OCI-LY3 (cell line): ENCODE data around the gene LAMA4.

Experiments used
- H2AFZ ChIP-seq: fragments of 200-600, 300-600 bp; shearing (Covaris generic); 2 replicates; pipeline ENCODE4 v1.6.0; 2014; ENCODE audit warnings: antibody characterized with exemption, low read depth, low read length
- H3K27ac ChIP-seq: fragments of 200-600, 300-600 bp; sonication (generic); 2 replicates; pipeline ENCODE4 v1.5.1; 2014; ENCODE audit warnings: mild to moderate bottlenecking, low read length, moderate library complexity, mixed read lengths
- H3K27me3 ChIP-seq: fragments of 200-600, 300-600 bp; sonication (generic); 2 replicates; pipeline ENCODE4 v1.6.1; 2014; ENCODE audit warnings: low read depth, low read length, mixed read lengths
- H3K36me3 ChIP-seq: fragments of 200-600, 300-600 bp; sonication (generic); replicated peaks from 2 replicates; pipeline ENCODE3; 2014; ENCODE audit warnings: low read depth, low read length, mixed read lengths
- H3K4me1 ChIP-seq: fragments of 300-600, 200-600 bp; sonication (generic); 2 replicates; pipeline ENCODE4 v1.6.1; 2014; ENCODE audit warnings: low read length, mixed read lengths
- H3K4me2 ChIP-seq: fragments of 200-600, 300-600 bp; sonication (generic); 2 replicates; pipeline ENCODE4 v1.6.1; 2014; ENCODE audit warnings: low read length, mixed read lengths
- H3K4me3 ChIP-seq: fragments of 300-600, 200-600 bp; sonication (generic); 2 replicates; pipeline ENCODE4 v1.5.1; 2014; ENCODE audit warnings: antibody characterized with exemption, mild to moderate bottlenecking, low read length, moderate library complexity
- H3K79me2 ChIP-seq: fragments of 300-600, 200-600 bp; shearing (Covaris generic); 2 replicates; pipeline ENCODE4 v1.6.1; 2014; ENCODE audit warnings: mild to moderate bottlenecking, low read length, mixed read lengths
- H3K9ac ChIP-seq: fragments of 300-600, 200-600 bp; shearing (Covaris generic); 2 replicates; pipeline ENCODE4 v1.6.0; 2014; ENCODE audit warnings: mild to moderate bottlenecking, low read length, moderate library complexity
- H3K9me3 ChIP-seq: fragments of 200-600, 300-600 bp; shearing (Covaris generic); 2 replicates; pipeline ENCODE4 v1.6.1; 2014; ENCODE audit warnings: low read length, mixed read lengths; ENCODE audit not compliant: insufficient read depth
- H4K20me1 ChIP-seq: fragments of 200-600, 300-600 bp; sonication (generic); 2 replicates; pipeline ENCODE4 v1.6.1; 2016; ENCODE audit warnings: low read length, mixed read lengths; ENCODE audit not compliant: insufficient read depth
- EZH2phosphoT487 ChIP-seq: fragments of 200-600 bp; shearing (Covaris generic); IDR thresholded peaks from 2 replicates; pipeline ENCODE4 v1.6.1; 2018; ENCODE audit warnings: antibody characterized with exemption, mixed run types, low read depth
- TF ChIP-seq, protein P1 (sequence below): fragments of 200-600, 300-600 bp; sonication (generic); IDR thresholded peaks from 2 replicates; pipeline ENCODE4 v1.5.1; 2014; ENCODE audit warnings: antibody characterized with exemption, low read length, low read depth

Gene LAMA4

DNA sequence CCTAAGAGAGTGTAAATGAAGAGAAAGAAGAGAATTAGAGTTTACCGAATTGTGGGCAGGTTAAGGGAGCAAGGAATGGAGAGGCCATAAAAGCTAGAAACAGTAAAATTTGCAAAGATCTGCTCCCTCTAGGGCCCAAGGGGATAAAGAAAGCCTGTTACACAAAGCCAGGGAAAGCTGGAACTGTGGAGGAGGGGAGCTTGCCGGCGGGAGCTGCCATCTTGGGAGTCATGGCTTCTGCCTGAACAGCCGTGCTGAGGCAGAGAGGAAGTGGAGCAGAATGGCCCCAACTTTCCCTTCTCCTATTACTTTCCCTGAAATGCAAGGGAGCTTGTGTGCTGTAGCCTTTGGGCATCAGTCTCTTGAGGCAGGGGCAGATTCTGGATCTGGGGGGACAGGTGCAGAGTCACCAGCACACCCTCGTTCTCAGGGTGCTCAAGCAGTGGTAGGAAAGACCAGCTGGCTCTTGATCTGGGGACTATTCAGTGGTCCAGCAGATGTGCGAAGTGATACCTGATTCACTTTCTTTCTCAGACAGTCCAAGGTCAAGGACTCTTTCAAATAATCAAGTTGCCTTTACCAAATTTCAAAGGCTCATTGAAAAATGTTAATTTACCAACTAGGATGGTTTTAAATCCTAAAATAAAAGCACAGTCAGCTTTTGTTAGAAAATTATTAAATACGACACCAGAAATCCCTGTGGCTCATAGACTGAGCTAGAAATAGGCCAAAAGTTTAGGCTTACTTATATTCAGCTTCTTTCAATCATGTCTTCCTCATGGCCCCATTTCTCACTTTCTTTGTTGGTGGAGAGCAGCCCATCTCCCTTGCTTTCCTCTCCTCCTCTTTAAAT is 25.7 kb downstream of the LAMA4 start:
- no peak for TF ChIP-seq EZH2phosphoT487
- TF ChIP-seq, protein P1, sequence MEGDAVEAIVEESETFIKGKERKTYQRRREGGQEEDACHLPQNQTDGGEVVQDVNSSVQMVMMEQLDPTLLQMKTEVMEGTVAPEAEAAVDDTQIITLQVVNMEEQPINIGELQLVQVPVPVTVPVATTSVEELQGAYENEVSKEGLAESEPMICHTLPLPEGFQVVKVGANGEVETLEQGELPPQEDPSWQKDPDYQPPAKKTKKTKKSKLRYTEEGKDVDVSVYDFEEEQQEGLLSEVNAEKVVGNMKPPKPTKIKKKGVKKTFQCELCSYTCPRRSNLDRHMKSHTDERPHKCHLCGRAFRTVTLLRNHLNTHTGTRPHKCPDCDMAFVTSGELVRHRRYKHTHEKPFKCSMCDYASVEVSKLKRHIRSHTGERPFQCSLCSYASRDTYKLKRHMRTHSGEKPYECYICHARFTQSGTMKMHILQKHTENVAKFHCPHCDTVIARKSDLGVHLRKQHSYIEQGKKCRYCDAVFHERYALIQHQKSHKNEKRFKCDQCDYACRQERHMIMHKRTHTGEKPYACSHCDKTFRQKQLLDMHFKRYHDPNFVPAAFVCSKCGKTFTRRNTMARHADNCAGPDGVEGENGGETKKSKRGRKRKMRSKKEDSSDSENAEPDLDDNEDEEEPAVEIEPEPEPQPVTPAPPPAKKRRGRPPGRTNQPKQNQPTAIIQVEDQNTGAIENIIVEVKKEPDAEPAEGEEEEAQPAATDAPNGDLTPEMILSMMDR, result no peak
- no peak overlapping the region for H3K9ac ChIP-seq
- no peaks in the 10 kb centered on the region for H3K79me2 ChIP-seq
- no peaks in the 10 kb centered on the region for H4K20me1 ChIP-seq
- H3K27me3 ChIP-seq, result no peaks in the 10 kb centered on the region
- H3K4me1 ChIP-seq, result no peaks in the 10 kb centered on the region
- no peak overlapping the region for H2AFZ ChIP-seq
- H3K27ac ChIP-seq, result no peak overlapping the region
- no peak overlapping the region for H3K4me2 ChIP-seq
- H3K4me3 ChIP-seq, result no peak overlapping the region
- H3K9me3 ChIP-seq, result no peaks in the 10 kb centered on the region
- no peaks in the 10 kb centered on the region for H3K36me3 ChIP-seq

DNA sequence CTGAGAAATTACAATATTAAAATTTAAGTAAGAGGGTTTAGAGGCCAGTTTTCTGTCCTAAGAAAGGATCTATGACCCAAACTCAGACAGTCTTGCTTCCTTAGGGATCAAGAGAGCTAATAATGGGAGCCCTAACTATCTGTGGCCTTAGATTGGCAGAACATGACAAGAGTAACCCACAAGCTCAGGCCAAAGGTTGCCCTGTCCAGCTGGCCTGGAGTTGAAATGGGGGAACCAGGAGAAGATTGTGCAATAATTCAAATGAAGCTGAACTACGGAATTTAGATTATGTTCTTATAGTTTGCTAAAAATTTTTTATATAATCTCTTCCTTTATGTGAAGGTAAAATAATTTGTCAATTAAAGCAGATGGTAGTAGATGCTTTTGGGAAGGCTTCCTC is 26.4 kb downstream of the LAMA4 start:
- Histone ChIP-seq H4K20me1 (no peaks in the 10 kb centered on the region), H3K9me3 (no peaks in the 10 kb centered on the region), H2AFZ (no peak overlapping the region), H3K4me3 (no peak overlapping the region), H3K4me1 (no peaks in the 10 kb centered on the region), H3K9ac (no peak overlapping the region), H3K36me3 (no peaks in the 10 kb centered on the region), H3K27me3 (no peaks in the 10 kb centered on the region), H3K27ac (no peak overlapping the region), H3K4me2 (no peak overlapping the region), H3K79me2 (no peaks in the 10 kb centered on the region)
- no peak for TF ChIP-seq EZH2phosphoT487
- TF ChIP-seq, protein P1, result no peak

DNA sequence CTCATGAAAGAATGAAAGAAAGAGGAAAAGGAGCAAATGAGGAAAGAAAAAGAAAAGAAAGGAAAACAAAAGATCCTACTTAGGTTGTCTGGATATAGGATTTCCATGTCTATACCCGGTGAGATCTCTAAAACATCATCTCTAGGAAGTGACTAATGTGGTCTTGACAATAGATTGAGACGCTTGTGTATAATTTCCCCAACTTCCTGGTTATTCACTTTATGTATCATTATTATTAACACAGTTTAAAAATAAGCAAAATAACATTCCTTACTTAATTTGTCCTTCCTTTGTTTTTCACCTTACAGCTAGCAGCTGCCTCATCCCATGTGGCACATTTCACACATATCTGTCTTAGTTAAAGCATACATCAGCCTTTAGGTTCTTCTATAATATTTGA is 27.0 kb downstream of the LAMA4 start:
- no peaks in the 10 kb centered on the region for H3K36me3 ChIP-seq
- H4K20me1 ChIP-seq, result no peaks in the 10 kb centered on the region
- no peak overlapping the region for H3K4me3 ChIP-seq
- H3K79me2 ChIP-seq, result no peaks in the 10 kb centered on the region
- H3K27me3 ChIP-seq, result no peaks in the 10 kb centered on the region
- no peaks in the 10 kb centered on the region for H3K4me1 ChIP-seq
- H3K27ac ChIP-seq, result no peak overlapping the region
- no peaks in the 10 kb centered on the region for H3K9me3 ChIP-seq
- no peak overlapping the region for H2AFZ ChIP-seq
- H3K9ac ChIP-seq, result no peak overlapping the region
- no peak overlapping the region for H3K4me2 ChIP-seq
- TF ChIP-seq EZH2phosphoT487, result no peak
- TF ChIP-seq, protein P1, result no peak

DNA sequence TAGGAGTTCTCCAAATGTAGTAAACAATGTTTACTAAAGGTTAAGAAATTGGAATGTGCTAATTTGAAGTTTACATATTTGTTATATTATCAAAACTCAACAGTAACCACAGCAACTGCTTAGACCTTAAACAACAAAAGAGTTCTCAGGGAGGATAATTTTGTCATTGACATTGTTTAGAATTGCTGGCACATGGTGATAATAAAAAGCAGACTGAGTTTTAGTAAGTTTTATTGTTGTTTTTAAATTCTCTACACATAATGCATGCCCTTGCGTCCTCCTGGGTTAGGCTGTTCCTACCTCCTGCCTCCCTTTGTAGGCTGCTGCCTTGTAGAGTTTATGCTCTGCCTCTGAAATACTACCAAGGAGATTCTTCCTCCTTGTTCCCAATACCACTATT is 28.7 kb downstream of the LAMA4 start:
- TF ChIP-seq, protein P1, result no peak
- TF ChIP-seq EZH2phosphoT487, result no peak
- Histone ChIP-seq H3K4me1 (no peaks in the 10 kb centered on the region), H3K27ac (no peak overlapping the region), H2AFZ (no peak overlapping the region), H4K20me1 (no peaks in the 10 kb centered on the region), H3K4me3 (no peak overlapping the region), H3K9ac (no peak overlapping the region), H3K36me3 (no peaks in the 10 kb centered on the region), H3K79me2 (no peaks in the 10 kb centered on the region), H3K27me3 (no peaks in the 10 kb centered on the region), H3K4me2 (no peak overlapping the region), H3K9me3 (no peaks in the 10 kb centered on the region)
